GM21737 (cell line): ENCODE measurements around the gene POLE4.

ENCODE experiments used
- ATAC-seq: cut with Tn5 transposase; IDR thresholded peaks from one replicate; pipeline ENCODE4 v1.9.1; 2021; ENCODE audit warnings: mild to moderate bottlenecking, moderate library complexity; ENCODE audit not compliant: unreplicated experiment

Gene POLE4

DNA sequence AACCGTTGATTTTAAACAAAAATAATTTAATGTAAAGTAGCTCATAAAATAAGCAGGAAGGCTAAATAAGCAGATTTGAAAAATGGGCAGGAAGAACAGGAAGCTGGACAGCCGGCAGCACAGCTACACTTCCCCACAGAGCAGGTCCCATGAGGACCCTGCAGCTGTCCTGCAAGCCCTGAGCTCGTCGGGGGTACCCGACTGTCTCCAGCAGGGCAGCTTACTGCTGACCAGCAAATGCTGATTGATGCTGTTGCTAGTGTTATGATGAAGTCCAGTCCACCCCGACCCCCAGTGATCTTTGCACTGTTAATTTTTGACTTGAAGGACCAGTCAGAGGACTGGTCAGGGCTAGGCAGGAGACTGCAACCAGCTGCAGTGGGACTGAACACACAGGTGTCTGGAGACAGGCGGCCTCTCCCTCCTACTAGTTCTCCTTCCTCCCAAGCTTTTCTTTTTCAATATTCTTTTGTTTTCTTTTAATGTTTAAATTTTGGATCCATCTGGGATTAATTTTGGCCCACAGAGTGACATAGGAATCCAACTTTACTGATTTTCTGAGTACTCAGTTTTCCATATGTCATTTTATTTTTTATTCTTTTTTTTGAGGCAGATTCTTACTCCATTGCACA, 27.7 kb downstream of the POLE4 start:
- no peak for ATAC-seq

- no peak for ATAC-seq
Measured at GRCh38 chr2:74991977-74992376, 33.5 kb downstream of the POLE4 start.

DNA sequence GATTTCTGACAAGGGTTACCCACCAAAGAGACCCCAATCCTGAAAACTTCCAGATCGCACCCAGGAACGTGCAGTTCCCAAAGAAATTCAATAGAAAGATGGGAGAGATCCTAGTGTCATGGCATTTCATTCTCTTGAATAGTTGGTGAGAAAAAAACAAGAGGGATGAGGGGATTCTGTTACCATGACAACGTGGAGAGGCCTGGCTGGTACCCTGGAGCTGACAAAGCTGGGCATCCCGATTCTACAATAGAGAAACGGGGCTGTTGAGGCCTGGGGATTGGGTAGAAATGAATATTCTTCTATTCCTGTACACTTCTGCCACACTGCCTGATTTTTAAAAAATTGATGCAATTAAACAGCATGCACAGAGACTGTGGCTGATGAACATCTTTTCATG, 41.0 kb downstream of the POLE4 start:
- no peak for ATAC-seq

DNA sequence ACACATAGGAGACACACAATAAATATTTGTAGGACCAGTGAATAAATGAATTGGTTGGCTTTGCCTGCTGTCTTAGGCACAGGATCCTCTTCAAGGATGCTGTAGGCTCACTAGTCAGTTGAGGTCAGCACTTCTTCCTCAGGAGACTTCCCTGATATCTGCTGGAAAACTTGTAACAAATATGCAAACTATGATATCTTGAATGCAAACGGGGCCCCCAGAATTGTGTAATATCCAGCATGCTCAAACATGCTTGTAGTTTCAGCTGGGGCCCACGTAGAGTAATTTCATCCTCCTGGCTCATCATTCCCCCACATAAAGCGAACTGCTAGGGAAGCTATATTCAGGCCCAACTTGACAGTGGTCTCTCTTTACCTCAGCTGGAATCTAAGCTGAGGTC, 43.6 kb downstream of the POLE4 start:
- no peak for ATAC-seq

DNA sequence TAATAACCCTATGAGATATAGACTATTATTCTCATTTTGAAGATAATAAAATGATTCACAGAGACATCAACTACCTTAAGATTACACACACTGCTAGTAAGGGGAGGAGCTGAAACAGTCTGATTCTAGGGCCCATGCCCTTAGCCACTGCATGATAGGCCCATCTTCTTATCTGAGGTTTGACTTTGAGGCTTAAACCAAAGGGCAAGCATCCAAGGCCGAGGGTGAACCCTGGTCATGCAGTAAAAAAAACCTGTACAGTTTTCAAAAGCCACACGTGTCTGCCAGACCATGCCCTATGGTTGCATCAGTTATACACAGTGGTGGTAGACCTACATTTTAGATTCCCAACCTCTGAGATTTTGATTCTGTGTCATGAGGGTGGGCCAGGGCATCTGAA, 44.8 kb downstream of the POLE4 start:
- ATAC-seq, result no peak

- no peak for ATAC-seq
Measured at GRCh38 chr2:75003773-75004172, 45.3 kb downstream of the POLE4 start.

GRCh38 chr2:75006041-75006440, 47.6 kb downstream of the POLE4 start:
- ATAC-seq, result no peak

- ATAC-seq, result no peak
Measured at GRCh38 chr2:75007061-75007460, 48.6 kb downstream of the POLE4 start.

DNA sequence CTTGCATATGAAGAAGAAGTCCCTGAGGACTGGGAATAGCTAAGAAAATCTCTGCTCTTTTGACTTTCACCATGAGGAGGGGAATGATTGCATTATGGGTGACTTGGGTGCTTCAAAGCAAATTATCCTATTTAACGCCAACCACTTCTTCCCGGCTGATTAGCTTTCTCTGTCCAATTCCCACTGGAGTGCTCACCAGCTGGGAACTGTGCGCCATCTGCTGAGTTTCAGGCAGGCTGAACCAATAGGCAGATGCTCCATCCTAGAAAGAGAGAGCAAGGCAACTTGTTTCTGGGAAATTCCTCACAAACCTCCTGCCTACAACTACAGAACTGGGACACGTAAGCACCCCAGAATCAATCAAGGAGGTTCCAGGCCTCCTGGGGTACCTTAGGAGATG, 49.4 kb downstream of the POLE4 start:
- ATAC-seq, result no peak

DNA sequence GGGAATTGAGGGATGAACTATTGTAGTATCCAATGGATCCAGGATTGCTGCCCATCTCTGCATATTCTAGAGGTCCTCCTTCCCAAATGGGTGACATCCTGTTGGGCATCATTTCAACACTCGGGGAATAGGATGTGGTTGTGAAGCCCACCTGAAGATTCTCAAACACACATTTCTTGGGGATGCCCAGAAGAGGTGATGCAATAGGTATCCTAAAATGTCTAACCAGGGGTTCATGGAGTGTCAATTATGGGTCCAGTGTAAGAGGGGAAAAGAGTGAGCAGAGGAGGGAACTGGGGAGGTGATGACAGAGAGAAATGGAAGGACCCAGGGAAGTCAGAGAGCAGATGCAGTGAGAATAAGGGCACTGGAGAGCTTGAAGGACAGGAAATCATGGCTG, 52.1 kb downstream of the POLE4 start:
- ATAC-seq, result no peak

- ATAC-seq, result no peak
Measured at GRCh38 chr2:75012080-75012479, 53.6 kb downstream of the POLE4 start.

- ATAC-seq, result no peak
Measured at GRCh38 chr2:75018162-75018561, 59.7 kb downstream of the POLE4 start.
